ENCODE data around the gene ATP5ME.

The ATP5ME gene

DNA sequence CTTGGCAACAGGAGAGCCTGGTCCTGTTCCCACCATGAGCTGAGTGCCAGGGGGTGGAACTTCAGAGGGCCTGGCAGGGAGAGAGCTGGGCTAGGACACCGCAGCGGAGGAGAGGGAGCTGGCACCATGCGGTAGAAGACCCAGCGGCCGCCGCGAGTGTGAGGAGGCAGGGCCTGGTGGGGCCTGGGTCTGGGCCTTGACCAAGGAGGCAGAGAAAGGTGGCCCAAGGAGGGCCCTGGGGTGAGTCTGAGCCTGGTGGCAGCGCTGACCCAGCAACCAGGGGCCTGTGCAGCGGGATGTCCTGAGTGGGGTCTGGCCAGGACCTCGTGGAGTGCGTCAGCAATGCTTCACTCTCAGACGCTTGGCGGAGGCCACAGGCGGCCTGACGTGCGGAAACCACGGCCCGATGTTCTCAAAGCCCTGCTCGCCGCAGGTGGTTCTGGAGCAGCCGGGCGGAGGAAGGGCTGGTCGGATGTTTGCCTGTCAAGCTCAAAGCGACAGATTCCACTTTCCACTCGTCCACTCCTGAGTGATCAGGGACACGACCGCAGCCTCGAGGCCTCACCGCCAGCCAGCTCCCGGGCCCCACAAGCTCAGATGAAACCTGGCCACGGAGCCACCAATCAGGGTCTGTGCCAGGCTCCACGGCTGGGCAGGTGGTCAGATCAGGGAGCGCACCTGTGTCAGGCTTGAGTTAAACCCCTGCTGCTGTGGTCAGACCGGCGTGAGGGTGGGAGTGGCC is 20.8 kb downstream of the ATP5ME start:
- Mint-ChIP-seq H3K4me1 (peaks cover 15% of the 10 kb centered on the region), H3K36me3 (ENCODE audit: low read depth) (no peaks in the 10 kb centered on the region), H3K27me3 (ENCODE audit: low read depth) (peaks cover 7% of the 10 kb centered on the region), H3K4me3 (no peak overlapping the region), H3K9me3 (no peaks in the 10 kb centered on the region), H3K27ac (no peak overlapping the region)
- TF ChIP-seq, protein P1, sequence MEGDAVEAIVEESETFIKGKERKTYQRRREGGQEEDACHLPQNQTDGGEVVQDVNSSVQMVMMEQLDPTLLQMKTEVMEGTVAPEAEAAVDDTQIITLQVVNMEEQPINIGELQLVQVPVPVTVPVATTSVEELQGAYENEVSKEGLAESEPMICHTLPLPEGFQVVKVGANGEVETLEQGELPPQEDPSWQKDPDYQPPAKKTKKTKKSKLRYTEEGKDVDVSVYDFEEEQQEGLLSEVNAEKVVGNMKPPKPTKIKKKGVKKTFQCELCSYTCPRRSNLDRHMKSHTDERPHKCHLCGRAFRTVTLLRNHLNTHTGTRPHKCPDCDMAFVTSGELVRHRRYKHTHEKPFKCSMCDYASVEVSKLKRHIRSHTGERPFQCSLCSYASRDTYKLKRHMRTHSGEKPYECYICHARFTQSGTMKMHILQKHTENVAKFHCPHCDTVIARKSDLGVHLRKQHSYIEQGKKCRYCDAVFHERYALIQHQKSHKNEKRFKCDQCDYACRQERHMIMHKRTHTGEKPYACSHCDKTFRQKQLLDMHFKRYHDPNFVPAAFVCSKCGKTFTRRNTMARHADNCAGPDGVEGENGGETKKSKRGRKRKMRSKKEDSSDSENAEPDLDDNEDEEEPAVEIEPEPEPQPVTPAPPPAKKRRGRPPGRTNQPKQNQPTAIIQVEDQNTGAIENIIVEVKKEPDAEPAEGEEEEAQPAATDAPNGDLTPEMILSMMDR (IDR thresholded peaks at IDR 0.05; ENCODE audit: unreplicated experiment in 3 of 3) = no peak

DNA sequence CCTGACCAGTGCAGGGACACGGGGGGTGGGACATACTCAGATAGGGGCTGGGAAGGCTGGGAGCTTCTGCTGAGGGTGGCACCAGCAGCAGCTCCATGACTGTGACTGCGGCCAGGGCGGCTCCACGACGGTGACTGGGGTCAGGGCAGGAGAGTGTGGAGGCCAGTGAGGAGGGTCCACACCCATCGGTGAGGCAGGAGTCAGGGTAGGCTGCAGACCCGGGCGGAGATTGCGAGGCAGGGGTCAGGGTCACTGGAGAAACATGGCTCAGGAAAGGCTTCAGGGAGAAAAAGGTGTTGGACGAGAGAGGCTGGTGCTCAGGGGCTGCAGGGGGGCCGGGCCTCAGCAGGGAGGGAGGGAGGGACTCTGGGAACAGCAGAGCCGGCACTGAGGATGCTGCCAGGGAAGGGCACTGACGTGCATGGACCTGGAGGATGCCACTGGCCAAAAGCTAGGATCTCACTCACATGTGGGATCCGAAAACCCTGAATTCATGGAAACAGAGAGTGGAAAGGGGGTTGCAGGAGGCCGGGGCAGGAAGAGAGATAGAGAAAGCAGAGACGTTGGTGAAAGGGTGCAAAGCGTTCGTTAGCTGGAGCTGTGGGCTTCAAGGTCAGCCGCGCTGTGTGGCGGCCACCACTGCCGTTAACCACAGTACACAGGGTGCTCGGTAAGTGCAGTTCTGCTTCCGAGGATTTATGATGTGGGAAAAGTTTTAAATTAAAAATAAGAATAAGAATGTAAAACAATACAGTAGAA is 22.0 kb downstream of the ATP5ME start:
- no peak overlapping the region for H3K4me3 Mint-ChIP-seq
- H3K27me3 Mint-ChIP-seq (ENCODE audit: low read depth) = peaks cover 7% of the 10 kb centered on the region
- no peaks in the 10 kb centered on the region for H3K36me3 Mint-ChIP-seq (ENCODE audit: low read depth)
- H3K27ac Mint-ChIP-seq = peak overlapping the region in 1 of 3 experiments; percentile 51
- TF ChIP-seq, protein P1 (IDR thresholded peaks at IDR 0.05; ENCODE audit: unreplicated experiment in 3 of 3) = no peak
- no peaks in the 10 kb centered on the region for H3K9me3 Mint-ChIP-seq
- H3K4me1 Mint-ChIP-seq = peaks cover 18% of the 10 kb centered on the region

DNA sequence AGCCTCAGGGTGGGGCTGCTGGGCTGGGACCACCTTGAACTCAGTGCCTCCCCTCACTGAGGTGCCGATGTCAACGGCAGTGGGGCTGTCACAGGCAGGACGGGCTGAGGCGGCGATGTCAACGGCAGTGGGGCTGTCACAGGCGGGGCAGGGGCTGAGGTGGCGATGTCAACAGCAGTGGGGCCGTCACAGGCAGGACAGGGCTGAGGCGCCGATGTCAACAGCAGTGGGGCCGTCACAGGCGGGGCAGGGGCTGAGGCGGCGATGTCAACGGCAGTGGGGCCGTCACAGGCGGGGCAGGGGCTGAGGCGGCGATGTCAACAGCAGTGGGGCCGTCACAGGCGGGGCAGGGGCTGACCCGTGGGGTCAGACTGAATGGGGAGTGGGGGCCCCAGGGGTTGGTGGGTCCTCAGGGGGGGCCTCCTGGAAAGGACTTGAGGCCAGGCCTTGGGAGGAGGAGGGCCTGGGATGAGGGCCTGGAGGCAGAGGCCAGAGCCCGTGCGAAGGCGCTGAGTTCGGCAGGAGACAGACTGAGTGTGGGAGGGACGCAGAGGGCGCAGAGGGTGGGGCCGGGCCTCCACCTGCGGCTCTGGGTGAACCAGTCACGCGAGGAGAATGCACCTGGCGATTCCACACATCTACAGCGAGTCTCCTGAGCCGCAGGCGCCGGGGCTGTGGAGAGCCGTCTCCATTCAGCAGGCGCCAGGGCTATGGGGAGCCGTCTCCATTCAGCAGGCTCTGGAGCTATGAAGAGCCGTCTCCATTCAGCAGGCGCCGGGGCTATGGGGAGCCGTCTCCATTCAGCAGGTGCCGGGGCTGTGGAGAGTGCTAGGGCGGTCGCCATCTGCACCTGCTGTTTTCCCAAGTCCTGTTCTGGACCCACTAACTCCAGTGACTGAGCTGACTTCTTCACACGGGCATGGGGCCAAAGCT is 22.9 kb downstream of the ATP5ME start:
- no peaks in the 10 kb centered on the region for H3K36me3 Mint-ChIP-seq (ENCODE audit: low read depth)
- H3K4me1 Mint-ChIP-seq = peaks cover 18% of the 10 kb centered on the region
- no peak overlapping the region for H3K27ac Mint-ChIP-seq
- H3K9me3 Mint-ChIP-seq = no peaks in the 10 kb centered on the region
- H3K27me3 Mint-ChIP-seq (ENCODE audit: low read depth) = peaks cover 11% of the 10 kb centered on the region
- H3K4me3 Mint-ChIP-seq = no peak overlapping the region
- TF ChIP-seq, protein P1 (IDR thresholded peaks at IDR 0.05; ENCODE audit: unreplicated experiment in 3 of 3) = no peak

DNA sequence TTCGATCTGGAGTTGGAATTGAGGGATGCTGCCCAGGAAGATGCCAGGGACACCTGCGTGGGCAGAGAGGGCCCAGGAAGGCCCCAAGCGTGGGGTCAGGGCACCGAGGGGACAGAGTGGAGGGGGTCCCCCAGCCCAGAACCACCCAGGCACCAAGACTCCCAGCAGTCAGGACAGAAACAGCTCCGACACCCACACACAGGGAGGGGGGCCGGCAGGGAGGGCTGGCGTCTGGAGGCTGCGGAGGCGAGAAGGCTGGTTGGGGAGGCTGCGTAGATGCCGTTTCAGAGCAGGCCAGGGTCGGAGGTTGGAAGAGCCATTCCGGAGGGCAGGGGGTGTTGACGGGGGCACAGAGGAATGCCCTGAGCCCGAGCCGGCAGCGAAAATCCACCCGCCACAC is 23.6 kb downstream of the ATP5ME start:
- Mint-ChIP-seq H3K27me3 (ENCODE audit: low read depth) (peaks cover 12% of the 10 kb centered on the region), H3K4me3 (no peak overlapping the region), H3K9me3 (peaks cover 2% of the 10 kb centered on the region), H3K4me1 (peaks cover 18% of the 10 kb centered on the region), H3K27ac (no peak overlapping the region), H3K36me3 (ENCODE audit: low read depth) (peaks cover 3% of the 10 kb centered on the region)
- TF ChIP-seq, protein P1 (IDR thresholded peaks at IDR 0.05; ENCODE audit: unreplicated experiment in 3 of 3) = no peak

DNA sequence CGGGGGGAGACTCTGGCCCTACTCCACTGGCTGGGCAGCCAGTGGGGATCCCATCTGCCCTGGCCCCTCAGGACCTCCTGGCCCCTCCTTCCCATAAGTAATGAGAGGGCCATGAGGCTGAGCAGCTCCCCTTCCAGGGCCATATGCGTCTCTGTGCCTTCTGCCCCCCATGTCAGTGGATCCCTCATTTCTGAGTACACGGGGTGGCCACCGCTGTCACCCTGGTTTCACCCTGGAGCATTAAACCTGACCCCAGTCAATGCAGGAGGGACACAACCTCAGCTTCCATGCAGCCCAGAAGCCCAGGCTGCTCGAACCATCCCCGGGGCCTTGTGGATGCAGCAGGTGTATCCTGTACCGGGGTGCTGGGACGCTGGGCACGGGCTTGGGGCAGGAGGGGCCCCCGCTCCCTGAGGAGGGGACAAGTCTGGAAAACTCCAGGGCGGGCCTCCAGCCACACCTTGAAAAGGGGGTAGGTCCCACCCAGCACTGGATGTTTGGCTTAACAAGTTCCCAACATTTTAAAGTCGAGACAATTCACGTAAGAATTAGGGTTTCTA is 24.2 kb downstream of the ATP5ME start:
- Mint-ChIP-seq H3K9me3 (peaks cover 2% of the 10 kb centered on the region), H3K27me3 (ENCODE audit: low read depth) (peaks cover 12% of the 10 kb centered on the region), H3K4me3 (no peak overlapping the region), H3K27ac (no peak overlapping the region), H3K36me3 (ENCODE audit: low read depth) (peaks cover 3% of the 10 kb centered on the region), H3K4me1 (peaks cover 18% of the 10 kb centered on the region)
- TF ChIP-seq, protein P1 (IDR thresholded peaks at IDR 0.05; ENCODE audit: unreplicated experiment in 3 of 3) = no peak
